ENCODE data around the gene TCF7L2.

The TCF7L2 gene

GRCh38 chr10:112932658-112933057 lies 17.4 kb upstream of the TCF7L2 start:
- H3K4me2 ChIP-seq (ENCODE audit: low read length), result no peak overlapping the region

GRCh38 chr10:112934193-112934592 lies 15.9 kb upstream of the TCF7L2 start:
- Histone ChIP-seq H3K79me2 (ENCODE audit: low read length) (no peaks in the 10 kb centered on the region), H3K4me2 (ENCODE audit: low read length) (no peak overlapping the region), H3K27ac (ENCODE audit: low read length) (no peak overlapping the region), H3K9ac (ENCODE audit: low read length) (no peak overlapping the region), H3K9me3 (ENCODE audit: insufficient read depth, low read length) (no peaks in the 10 kb centered on the region), H3K4me3 (ENCODE audit: low read length) (no peak overlapping the region), H3K4me1 (ENCODE audit: low read length) (no peaks in the 10 kb centered on the region), H3K27me3 (ENCODE audit: low read depth, low read length) (no peaks in the 10 kb centered on the region), H4K20me1 (ENCODE audit: insufficient read depth, low read length) (no peaks in the 10 kb centered on the region), H2AFZ (ENCODE audit: low read depth, low read length) (no peak overlapping the region), H3K36me3 (replicated peaks; ENCODE audit: low read depth, low read length) (no peaks in the 10 kb centered on the region)
- TF ChIP-seq EZH2phosphoT487 (IDR thresholded peaks at IDR 0.05; ENCODE audit: low read depth) (no peak), CTCF (IDR thresholded peaks at IDR 0.05; ENCODE audit: low read depth, low read length) (no peak)

More at GRCh38 chr10:112932658-112933057, 17.4 kb upstream of the TCF7L2 start:
- no peak overlapping the region for H2AFZ ChIP-seq (ENCODE audit: low read depth, low read length)
- TF ChIP-seq CTCF (IDR thresholded peaks at IDR 0.05; ENCODE audit: low read depth, low read length) (no peak), EZH2phosphoT487 (IDR thresholded peaks at IDR 0.05; ENCODE audit: low read depth) (no peak)
- no peak overlapping the region for H3K27ac ChIP-seq (ENCODE audit: low read length)
- H3K9me3 ChIP-seq (ENCODE audit: insufficient read depth, low read length), result no peaks in the 10 kb centered on the region
- no peak overlapping the region for H3K9ac ChIP-seq (ENCODE audit: low read length)
- no peaks in the 10 kb centered on the region for H3K4me1 ChIP-seq (ENCODE audit: low read length)
- no peaks in the 10 kb centered on the region for H3K27me3 ChIP-seq (ENCODE audit: low read depth, low read length)
- no peaks in the 10 kb centered on the region for H3K36me3 ChIP-seq (replicated peaks; ENCODE audit: low read depth, low read length)
- H4K20me1 ChIP-seq (ENCODE audit: insufficient read depth, low read length), result no peaks in the 10 kb centered on the region
- H3K79me2 ChIP-seq (ENCODE audit: low read length), result no peaks in the 10 kb centered on the region
- H3K4me3 ChIP-seq (ENCODE audit: low read length), result no peak overlapping the region

DNA sequence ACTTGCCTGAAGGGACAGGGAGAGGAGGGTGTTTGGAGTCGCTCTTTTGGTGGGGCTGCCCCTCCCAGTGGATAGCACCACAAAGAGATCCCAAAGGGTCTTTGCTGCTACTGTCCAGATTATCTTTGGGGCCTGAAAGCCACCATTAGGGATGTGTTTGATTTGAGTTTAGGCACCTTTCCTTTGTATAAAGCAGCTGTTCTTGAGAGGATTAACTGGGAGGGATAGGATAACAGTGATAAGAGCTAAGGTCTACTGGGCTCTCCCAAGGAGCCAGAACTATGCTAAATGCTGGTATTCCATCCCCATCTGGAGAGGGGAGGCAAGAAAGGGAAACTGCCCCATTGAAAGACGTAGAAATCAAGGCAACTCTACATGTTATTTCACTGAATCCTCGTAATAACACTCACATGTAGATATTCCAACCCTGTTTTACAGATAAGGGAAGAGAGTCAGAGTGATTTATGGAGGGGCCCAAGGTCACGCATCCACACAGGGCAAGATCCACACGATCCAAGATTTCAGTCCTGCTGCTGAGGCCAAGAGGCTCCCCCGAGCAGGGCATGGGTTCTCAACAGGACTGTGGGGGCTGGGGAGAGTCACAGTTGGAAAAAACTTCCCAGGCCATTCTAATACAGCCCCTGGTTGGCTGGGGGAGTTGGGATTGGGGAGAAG lies 11.1 kb upstream of the TCF7L2 start:
- no peaks in the 10 kb centered on the region for H3K9me3 ChIP-seq (ENCODE audit: insufficient read depth, low read length)
- no peak overlapping the region for H3K4me2 ChIP-seq (ENCODE audit: low read length)
- TF ChIP-seq CTCF (IDR thresholded peaks at IDR 0.05; ENCODE audit: low read depth, low read length) (no peak), EZH2phosphoT487 (IDR thresholded peaks at IDR 0.05; ENCODE audit: low read depth) (no peak)
- no peaks in the 10 kb centered on the region for H3K27me3 ChIP-seq (ENCODE audit: low read depth, low read length)
- no peak overlapping the region for H2AFZ ChIP-seq (ENCODE audit: low read depth, low read length)
- H3K27ac ChIP-seq (ENCODE audit: low read length), result no peak overlapping the region
- H3K36me3 ChIP-seq (replicated peaks; ENCODE audit: low read depth, low read length), result no peaks in the 10 kb centered on the region
- no peaks in the 10 kb centered on the region for H3K4me1 ChIP-seq (ENCODE audit: low read length)
- H3K9ac ChIP-seq (ENCODE audit: low read length), result no peak overlapping the region
- H4K20me1 ChIP-seq (ENCODE audit: insufficient read depth, low read length), result no peaks in the 10 kb centered on the region
- no peaks in the 10 kb centered on the region for H3K79me2 ChIP-seq (ENCODE audit: low read length)
- no peak overlapping the region for H3K4me3 ChIP-seq (ENCODE audit: low read length)

GRCh38 chr10:112945811-112946210 lies 4.2 kb upstream of the TCF7L2 start:
- TF ChIP-seq CTCF (IDR thresholded peaks at IDR 0.05; ENCODE audit: low read depth, low read length), result no peak
- no peaks in the 10 kb centered on the region for H3K4me1 ChIP-seq (ENCODE audit: low read length)
- no peaks in the 10 kb centered on the region for H3K79me2 ChIP-seq (ENCODE audit: low read length)
- H3K27ac ChIP-seq (ENCODE audit: low read length), result no peak overlapping the region
- H4K20me1 ChIP-seq (ENCODE audit: insufficient read depth, low read length), result no peaks in the 10 kb centered on the region
- no peak overlapping the region for H3K9ac ChIP-seq (ENCODE audit: low read length)
- H2AFZ ChIP-seq (ENCODE audit: low read depth, low read length), result no peak overlapping the region
- H3K36me3 ChIP-seq (replicated peaks; ENCODE audit: low read depth, low read length), result no peaks in the 10 kb centered on the region
- no peak overlapping the region for H3K4me3 ChIP-seq (ENCODE audit: low read length)
- H3K9me3 ChIP-seq (ENCODE audit: insufficient read depth, low read length), result no peaks in the 10 kb centered on the region
- H3K4me2 ChIP-seq (ENCODE audit: low read length), result no peak overlapping the region
- H3K27me3 ChIP-seq (ENCODE audit: low read depth, low read length), result peaks cover 10% of the 10 kb centered on the region; the same call in 1 of the 2 replicates

Measured in OCI-LY3 (cell line).